Measurements from ENCODE around the gene TBC1D9. TPM values are rescaled to one million over a fixed set of nuclear protein-coding genes. Genes with fewer than 3 reads are reported as not detected.
A peak's percentile ranks its signal among the peaks of the same experiment; 100 is the strongest.

TBC1D9 gene
- total RNA-seq, 2 donors from 2014 or later: 22.3 to 29.0 TPM

DNA sequence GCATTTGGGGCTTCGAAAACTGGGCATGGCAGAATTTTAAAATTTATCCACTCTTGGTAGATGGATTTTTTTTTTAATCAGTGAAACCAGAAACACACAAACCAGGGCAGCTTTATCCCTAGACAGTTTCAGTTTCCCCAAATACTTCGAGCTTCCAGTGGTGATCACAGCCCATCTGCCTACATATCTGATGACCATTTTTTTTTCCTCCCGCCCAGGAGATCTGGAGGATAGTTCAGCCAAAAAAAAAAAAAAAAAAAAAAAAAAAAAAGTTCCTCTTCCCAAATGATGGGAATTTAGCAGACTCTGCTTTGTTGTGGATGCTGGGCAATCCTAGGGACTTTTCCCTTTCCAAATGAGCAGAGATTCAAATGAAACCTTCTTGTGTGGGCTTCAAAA, 1.0 kb upstream of the TBC1D9 start:
- Histone ChIP-seq H3K36me3 (ENCODE audit: control insufficient read depth, insufficient read depth, low read length) (peaks cover 13% of the 10 kb centered on the region), H3K27me3 (ENCODE audit: control insufficient read depth, insufficient read depth, low read length, poor library complexity, severe bottlenecking) (no peaks in the 10 kb centered on the region), H3K4me3 (ENCODE audit: low read length) (peak overlapping the region; percentile 92), H3K27ac (ENCODE audit: low read depth, low read length) (no peak overlapping the region), H3K9me3 (ENCODE audit: control insufficient read depth, low read length) (peaks cover 3% of the 10 kb centered on the region), H3K9ac (ENCODE audit: extremely low read depth, low read length, poor library complexity, severe bottlenecking) (peak overlapping the region; percentile 98), H3K4me1 (ENCODE audit: control insufficient read depth, insufficient read depth, low read length) (peaks cover 4% of the 10 kb centered on the region)
- DNase-seq: no peak
- Mint-ChIP-seq H3K27me3 (ENCODE audit: insufficient read depth) (peaks cover 38% of the 10 kb centered on the region), H3K9me3 (no peaks in the 10 kb centered on the region), H3K4me3 (peak overlapping the region; percentile 74), H3K4me1 (peaks cover 32% of the 10 kb centered on the region), H3K36me3 (ENCODE audit: low read depth) (peaks cover 9% of the 10 kb centered on the region), H3K27ac (peak overlapping the region; percentile 94)
- TF ChIP-seq, protein P1, sequence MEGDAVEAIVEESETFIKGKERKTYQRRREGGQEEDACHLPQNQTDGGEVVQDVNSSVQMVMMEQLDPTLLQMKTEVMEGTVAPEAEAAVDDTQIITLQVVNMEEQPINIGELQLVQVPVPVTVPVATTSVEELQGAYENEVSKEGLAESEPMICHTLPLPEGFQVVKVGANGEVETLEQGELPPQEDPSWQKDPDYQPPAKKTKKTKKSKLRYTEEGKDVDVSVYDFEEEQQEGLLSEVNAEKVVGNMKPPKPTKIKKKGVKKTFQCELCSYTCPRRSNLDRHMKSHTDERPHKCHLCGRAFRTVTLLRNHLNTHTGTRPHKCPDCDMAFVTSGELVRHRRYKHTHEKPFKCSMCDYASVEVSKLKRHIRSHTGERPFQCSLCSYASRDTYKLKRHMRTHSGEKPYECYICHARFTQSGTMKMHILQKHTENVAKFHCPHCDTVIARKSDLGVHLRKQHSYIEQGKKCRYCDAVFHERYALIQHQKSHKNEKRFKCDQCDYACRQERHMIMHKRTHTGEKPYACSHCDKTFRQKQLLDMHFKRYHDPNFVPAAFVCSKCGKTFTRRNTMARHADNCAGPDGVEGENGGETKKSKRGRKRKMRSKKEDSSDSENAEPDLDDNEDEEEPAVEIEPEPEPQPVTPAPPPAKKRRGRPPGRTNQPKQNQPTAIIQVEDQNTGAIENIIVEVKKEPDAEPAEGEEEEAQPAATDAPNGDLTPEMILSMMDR (conservative IDR thresholded peaks at IDR 0.05): peak; percentile 8
- WGBS, 2 experiments (ENCODE audit: insufficient coverage in 1 of 2, insufficient read length in 1 of 2): 36 to 75% methylated on average over 1 to 3 of the region's 3 CpGs

DNA sequence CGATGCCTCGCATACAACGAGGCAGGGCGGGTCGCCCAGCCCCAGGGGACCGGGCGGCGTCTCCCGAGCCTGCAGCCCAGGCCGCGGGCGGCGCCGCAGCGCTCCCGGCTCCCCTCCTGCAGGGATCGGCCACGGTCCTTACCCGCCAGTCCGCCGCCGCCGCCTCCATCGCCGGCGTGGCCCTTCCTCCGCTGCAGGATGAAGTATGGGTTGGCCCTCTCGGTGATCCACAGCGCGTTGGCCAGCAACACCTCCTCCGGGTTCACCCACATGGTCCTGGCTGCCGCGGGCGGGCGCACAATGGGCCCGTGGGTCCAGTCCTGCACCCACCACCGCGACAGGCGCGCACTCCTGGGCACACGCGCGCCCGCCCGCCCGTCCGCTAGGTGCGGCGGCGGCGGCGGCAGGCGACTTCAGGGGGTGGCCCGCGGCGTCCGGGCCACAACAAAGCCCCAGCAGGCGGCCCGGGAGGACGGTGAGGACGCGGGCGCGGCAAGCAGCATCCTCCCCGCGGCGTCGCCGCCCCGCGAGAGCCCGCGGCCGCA, 339 bp downstream of the TBC1D9 start:
- Histone ChIP-seq H3K36me3 (ENCODE audit: control insufficient read depth, insufficient read depth, low read length) (peaks cover 13% of the 10 kb centered on the region), H3K4me1 (ENCODE audit: control insufficient read depth, insufficient read depth, low read length) (peaks cover 4% of the 10 kb centered on the region), H3K9me3 (ENCODE audit: control insufficient read depth, low read length) (peaks cover 16% of the 10 kb centered on the region), H3K9ac (ENCODE audit: extremely low read depth, low read length, poor library complexity, severe bottlenecking) (peak overlapping the region; percentile 98), H3K27ac (ENCODE audit: low read depth, low read length) (peak overlapping the region; percentile 83), H3K4me3 (ENCODE audit: low read length) (peak overlapping the region; percentile 92), H3K27me3 (ENCODE audit: control insufficient read depth, insufficient read depth, low read length, poor library complexity, severe bottlenecking) (no peaks in the 10 kb centered on the region)
- DNase-seq: peak; percentile 84
- H3K4me1 Mint-ChIP-seq: peaks cover 28% of the 10 kb centered on the region
- peaks cover 36% of the 10 kb centered on the region for H3K27me3 Mint-ChIP-seq (ENCODE audit: insufficient read depth)
- peak overlapping the region; percentile 74 for H3K4me3 Mint-ChIP-seq
- peak overlapping the region; percentile 58 for H3K27ac Mint-ChIP-seq
- H3K9me3 Mint-ChIP-seq: peaks cover 4% of the 10 kb centered on the region
- WGBS, 2 experiments (ENCODE audit: insufficient coverage in 1 of 2, insufficient read length in 1 of 2): 0% methylated on average over 1 to 74 of the region's 74 CpGs
- H3K36me3 Mint-ChIP-seq (ENCODE audit: low read depth): peaks cover 17% of the 10 kb centered on the region
- TF ChIP-seq, protein P1 (conservative IDR thresholded peaks at IDR 0.05): no peak

DNA sequence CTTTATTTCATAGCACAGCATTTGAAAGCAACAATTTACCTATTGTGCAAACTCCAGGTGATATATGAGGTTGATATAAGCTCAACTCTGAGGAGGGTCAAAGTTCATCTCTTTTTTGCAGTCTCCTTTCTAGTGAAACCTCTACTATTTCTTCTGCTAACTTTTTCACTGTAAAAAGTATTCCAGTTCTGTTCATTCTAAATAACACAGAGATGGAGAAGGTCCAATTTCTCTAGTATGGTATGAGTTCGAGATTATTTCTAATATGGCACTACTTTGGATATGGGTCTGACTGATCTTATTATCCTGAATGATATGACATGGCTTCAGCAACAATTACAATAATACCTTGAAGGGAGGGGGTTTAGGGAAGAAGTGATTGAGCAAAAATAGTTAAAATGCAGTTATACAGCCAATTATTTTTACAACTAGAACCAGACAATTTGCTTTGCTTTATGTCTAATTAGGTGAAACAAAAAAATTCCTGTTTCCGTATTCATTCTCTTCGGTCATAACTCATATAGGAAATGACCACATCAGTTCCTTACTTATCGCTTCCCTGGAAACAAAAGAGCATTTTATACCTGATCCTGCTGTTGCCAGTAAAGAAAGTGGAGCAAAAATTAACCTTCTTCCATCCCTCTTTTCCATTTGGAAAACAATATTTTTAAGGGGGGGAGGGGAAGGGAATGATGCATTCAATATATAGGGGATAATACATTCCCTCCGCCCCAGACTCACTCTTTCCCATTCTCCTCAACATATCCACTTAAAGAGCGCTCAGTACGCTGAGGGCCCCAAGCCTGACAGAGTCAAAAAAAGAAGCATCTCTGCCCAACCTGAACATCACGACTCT, 1.0 kb downstream of the TBC1D9 start:
- 37 to 61% methylated on average over 3 to 7 of the region's 8 CpGs for WGBS, 2 experiments (ENCODE audit: insufficient coverage in 1 of 2, insufficient read length in 1 of 2)
- DNase-seq: no peak
- peak overlapping the region; percentile 98 for H3K9ac ChIP-seq (ENCODE audit: extremely low read depth, low read length, poor library complexity, severe bottlenecking)
- Mint-ChIP-seq H3K36me3 (ENCODE audit: low read depth) (peaks cover 18% of the 10 kb centered on the region), H3K9me3 (peaks cover 4% of the 10 kb centered on the region), H3K4me3 (peak overlapping the region; percentile 74), H3K27ac (peak overlapping the region; percentile 58), H3K4me1 (peaks cover 28% of the 10 kb centered on the region), H3K27me3 (ENCODE audit: insufficient read depth) (peaks cover 36% of the 10 kb centered on the region)
- no peak overlapping the region for H3K27ac ChIP-seq (ENCODE audit: low read depth, low read length)
- H3K4me1 ChIP-seq (ENCODE audit: control insufficient read depth, insufficient read depth, low read length): peaks cover 4% of the 10 kb centered on the region
- peaks cover 23% of the 10 kb centered on the region for H3K9me3 ChIP-seq (ENCODE audit: control insufficient read depth, low read length)
- TF ChIP-seq, protein P1 (conservative IDR thresholded peaks at IDR 0.05): no peak
- peak overlapping the region; percentile 92 for H3K4me3 ChIP-seq (ENCODE audit: low read length)
- peaks cover 19% of the 10 kb centered on the region for H3K36me3 ChIP-seq (ENCODE audit: control insufficient read depth, insufficient read depth, low read length)
- no peaks in the 10 kb centered on the region for H3K27me3 ChIP-seq (ENCODE audit: control insufficient read depth, insufficient read depth, low read length, poor library complexity, severe bottlenecking)

Measured in endodermal cell (in vitro differentiated cells).